ENCODE data around the gene NSD1. TPM values are rescaled to one million over a fixed set of nuclear protein-coding genes. Genes with fewer than 3 reads are reported as not detected.
A peak's percentile ranks its signal among the peaks of the same experiment; 100 is the strongest.
"Not testable (repeated sequence)": the region's sequence is repeated elsewhere in the genome, so short reads cannot be mapped to it uniquely, and the experiment has no call there.

Gene NSD1
- total RNA-seq, 1 experiment from 2014 or later = 30.3 TPM

DNA sequence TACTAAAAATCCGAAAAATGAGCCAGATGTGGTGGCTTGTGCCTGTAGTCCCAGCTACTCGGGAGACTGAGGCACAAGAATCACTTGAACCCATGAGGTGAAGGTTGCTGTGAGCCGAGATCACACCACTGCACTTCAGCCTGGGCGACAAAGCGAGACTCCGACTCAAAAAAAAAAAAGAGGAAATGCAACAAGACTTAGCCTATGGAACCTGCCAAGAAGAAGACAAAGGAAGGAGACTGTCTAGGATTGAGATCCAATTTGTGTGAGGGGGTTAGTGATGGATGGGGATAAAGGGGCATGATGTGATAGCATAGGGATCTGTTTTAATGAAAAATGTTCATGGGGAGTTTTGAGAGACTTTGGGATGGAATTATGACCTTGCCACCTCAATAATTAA is 97.1 kb downstream of the NSD1 start:
- DNase-seq (ENCODE audit: low spot score) = no peak

DNA sequence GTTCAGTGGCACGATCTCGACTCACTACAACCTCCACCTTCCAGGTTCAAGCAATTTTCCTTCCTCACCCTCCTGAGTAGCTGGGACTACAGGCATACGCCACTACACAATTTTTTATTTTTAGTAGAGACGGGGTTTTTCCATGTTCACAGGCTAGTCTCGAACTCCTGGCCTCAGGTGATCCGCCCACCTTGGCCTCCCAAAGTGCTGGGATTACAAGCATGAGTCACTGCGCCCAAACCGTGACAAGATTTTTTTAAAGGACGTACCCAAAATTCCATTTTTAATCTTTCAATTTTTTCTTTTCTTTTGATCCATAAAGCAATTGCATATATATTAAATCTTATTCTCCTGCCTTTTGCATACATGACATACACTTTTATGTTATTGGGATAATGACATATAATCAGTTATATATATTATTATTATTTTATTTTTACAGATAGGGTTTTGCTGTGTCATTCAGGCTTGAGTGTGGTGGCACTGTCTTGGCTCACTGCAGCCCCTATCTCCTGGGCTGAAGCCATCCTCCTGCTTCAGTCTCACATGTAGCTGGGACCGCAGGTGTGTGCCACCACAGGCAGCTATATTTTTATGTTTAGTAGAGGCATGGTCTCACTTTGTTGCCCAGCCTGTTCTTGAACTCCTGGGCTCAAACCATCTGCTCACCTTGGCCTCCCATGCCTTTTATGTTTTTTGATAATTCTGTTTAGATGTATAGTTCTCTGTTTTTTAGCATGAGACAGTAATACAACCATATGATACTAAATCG is 98.1 kb downstream of the NSD1 start:
- no peak for DNase-seq (ENCODE audit: low spot score)

GRCh38 chr5:177232358-177232757 is 98.8 kb downstream of the NSD1 start:
- no peak for DNase-seq (ENCODE audit: low spot score)

DNA sequence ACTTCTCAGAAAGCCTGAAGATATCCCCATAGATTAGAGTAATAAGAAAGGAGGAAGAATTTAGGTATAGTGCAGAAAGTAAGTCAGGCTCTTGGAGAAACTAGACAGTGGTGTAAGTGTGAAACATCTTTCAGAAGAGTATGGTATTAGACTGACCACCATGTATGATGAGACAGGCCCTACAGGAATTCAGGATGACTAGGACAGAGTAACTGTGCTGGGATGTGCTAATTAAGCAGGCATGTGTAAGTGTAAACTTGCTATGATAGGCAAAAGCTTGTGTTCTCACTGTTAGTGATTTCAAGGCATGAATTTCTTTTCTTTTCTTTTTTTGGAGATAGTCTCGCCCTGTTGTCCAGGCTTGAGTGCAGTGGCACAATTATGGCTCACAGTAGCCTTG is 99.2 kb downstream of the NSD1 start:
- DNase-seq (ENCODE audit: low spot score) = no peak

DNA sequence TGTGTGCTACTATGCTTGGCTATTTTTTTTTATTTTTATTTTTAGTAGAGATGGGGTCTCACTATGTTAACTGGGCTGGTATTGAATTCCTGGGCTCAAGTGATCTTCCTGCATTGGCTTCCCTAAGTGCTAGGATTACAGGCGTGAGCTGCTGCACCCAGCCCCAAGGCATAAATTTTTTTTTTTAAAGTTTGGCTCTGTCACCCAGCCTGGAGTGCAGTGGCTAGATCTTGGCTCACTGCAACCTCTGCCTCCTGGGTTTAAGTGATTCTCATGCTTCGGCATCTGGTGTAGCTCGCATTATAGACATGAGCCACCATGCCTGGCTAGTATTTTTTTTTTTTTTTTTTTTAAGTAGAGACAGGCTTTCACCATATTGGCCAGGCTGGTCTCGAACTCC is 99.6 kb downstream of the NSD1 start:
- no peak for DNase-seq (ENCODE audit: low spot score)

DNA sequence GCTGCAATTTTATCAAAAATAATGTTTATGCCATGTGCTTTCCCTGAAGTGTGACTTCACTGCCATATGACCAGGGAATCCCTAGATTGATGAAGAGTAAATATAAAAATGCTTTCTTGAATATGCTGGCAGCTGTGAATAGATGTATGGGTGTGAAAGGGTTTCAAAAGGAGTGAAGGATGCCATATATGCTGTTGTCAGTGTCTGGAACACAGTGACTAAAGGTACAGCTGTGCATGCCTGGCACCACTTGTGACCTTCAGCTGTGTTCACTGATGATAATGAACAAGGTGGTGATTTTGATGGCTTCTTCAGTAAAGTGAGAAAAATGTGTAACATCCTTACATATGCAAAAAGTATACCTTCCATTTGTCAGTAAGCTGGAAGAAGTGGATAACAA is 100.2 kb downstream of the NSD1 start:
- no peak for DNase-seq (ENCODE audit: low spot score)

- DNase-seq (ENCODE audit: low spot score) = no peak
These were observed 101.3 kb downstream of the NSD1 start for GRCh38 chr5:177234841-177235240.

DNA sequence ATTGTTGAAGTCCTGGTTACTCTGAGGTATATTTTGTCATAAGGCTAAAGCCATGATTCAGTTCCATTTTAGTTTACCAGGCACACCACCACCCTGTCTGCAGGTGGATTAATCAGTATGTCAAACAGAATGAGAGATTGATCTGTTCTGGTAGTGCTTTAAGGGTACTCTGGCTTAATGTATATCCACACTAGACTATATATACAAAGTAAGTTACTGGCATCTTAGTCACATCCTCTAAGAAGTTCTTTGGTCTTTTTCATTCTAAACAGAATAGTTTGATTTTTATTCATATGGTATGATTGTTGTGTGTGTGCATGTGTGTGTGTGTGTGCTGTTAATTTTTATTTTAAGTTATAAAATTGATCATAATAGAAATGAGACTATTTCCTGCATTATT is 108.2 kb downstream of the NSD1 start:
- no peak for DNase-seq (ENCODE audit: low spot score)

GRCh38 chr5:177242304-177242703 is 108.7 kb downstream of the NSD1 start:
- no peak for DNase-seq (ENCODE audit: low spot score)

DNA sequence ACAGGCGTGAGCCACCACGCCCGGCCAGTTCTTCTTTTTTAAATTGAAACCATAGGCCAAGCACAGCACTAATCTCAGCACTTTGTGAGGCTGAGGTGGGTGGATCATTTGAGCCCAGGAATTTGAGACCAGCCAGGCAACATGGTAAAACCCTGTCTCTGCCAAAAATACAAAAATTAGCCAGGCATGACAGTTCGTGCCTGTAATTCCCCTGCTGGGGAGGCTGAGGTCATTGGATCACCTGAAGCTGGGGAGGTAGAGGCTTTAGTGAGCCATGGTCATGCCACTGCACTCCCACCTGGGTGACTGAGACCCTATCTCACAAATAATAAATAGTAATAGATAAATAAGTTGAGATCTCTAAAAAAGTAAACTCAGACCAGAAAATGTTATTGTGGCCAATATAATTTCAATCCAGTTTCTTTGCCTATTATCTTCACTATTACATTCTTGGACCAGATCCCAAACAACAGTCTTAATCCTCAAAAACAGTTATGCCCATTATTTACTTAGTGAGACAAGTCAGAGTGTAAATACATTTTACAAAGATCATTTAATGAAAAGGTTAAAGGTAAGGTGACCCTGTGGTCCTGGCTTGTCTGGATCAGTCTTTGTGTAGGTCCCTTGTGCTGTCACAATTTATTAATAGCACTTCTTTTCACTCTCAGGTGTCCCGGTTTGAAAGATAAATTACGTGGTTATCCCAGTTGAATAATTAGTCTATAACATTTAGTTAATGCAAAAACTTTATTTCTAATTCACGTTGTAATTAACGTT is 116.4 kb downstream of the NSD1 start:
- no peak for DNase-seq (ENCODE audit: low spot score)

- DNase-seq (ENCODE audit: low spot score) = no peak
These were observed 119.7 kb downstream of the NSD1 start for GRCh38 chr5:177253252-177253651.

- DNase-seq (ENCODE audit: low spot score) = peak; percentile 29
These were observed 122.7 kb downstream of the NSD1 start for GRCh38 chr5:177256296-177256695.

DNA sequence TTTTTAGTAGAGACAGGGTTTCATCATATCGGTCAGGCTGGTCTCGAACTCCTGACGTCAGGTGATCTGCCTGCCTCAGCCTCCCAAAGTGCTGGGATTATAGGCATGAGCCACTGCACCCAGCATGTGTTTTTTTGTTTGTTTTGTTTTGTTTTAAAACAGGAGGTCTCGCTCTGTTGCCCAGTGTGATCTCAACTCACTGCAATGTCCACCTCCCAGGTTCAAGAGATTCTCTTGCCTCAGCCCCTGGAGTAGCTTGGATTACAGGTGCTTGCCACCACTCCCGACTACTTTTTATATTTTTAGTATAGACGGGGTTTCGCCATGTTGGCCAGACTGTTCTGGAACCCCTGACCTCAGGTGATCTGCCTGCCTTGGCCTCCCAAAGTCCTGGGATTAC is 125.1 kb downstream of the NSD1 start:
- DNase-seq (ENCODE audit: low spot score) = not testable (repeated sequence)

DNA sequence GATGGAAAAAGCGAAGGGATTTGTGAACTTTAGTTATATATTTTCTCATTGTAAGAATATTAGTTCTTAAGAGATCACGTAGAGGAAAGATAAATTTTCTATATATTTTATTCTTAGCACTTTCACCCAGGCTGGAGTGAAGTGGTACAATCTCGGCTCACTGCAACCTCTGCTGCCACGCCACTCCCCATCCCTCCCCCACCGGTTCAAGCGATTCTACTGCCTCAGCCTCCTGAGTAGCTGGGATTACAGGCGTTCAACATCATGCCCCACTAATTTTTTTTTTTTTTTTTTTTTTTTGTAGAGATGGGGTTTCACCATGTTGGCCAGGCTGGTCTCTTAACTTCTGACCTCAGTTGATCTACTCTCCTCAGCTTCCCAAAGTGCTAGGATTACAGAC is 127.4 kb downstream of the NSD1 start:
- no peak for DNase-seq (ENCODE audit: low spot score)

DNA sequence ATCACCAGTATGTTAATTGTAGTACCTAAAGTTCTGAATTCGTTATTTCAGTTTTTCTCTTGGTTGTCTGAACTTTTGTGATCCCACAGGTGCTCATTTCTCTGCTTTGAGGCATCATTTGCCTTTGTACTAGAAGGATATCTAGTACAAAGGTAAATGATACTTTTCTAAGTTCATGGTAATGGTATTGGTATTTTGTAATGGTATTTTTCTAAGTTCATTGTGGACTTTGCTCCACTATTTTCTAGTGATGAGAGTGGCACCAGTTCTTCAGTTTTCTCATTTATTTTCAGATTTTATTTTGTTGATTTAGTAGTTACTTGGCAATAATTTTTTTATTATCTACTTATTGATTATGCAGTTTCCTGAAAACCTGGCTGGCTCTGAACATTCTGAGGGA is 127.9 kb downstream of the NSD1 start:
- no peak for DNase-seq (ENCODE audit: low spot score)

GRCh38 chr5:177264178-177264577 is 130.6 kb downstream of the NSD1 start:
- DNase-seq (ENCODE audit: low spot score) = no peak

GRCh38 chr5:177265395-177265794 is 131.8 kb downstream of the NSD1 start:
- DNase-seq (ENCODE audit: low spot score) = no peak

DNA sequence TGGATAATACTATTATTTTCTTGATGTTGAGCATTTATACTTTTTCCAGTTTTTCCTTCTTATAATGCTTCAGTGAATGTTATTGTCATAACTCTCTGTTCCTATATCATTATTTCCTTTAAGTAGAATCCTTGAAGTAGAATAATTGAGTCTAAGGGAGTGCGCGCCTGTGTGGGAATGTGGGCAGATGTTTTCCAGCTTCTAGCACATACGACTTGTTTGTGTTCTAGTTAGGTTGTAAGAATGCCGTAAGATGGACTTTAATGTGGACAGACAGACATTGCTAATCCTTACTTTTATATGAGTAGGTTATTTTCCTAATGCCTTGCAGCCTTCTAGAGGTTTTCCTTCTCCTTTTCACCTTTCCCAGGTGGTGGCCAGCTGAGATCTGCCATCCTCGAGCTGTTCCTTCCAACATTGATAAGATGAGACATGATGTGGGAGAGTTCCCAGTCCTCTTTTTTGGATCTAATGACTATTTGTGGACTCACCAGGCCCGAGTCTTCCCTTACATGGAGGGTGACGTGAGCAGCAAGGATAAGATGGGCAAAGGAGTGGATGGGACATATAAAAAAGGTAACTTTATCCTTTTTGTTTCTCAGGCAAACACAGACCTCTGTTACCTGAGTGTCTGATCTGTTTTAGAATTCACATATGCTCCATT is 135.8 kb downstream of the NSD1 start:
- DNase-seq (ENCODE audit: low spot score) = no peak

DNA sequence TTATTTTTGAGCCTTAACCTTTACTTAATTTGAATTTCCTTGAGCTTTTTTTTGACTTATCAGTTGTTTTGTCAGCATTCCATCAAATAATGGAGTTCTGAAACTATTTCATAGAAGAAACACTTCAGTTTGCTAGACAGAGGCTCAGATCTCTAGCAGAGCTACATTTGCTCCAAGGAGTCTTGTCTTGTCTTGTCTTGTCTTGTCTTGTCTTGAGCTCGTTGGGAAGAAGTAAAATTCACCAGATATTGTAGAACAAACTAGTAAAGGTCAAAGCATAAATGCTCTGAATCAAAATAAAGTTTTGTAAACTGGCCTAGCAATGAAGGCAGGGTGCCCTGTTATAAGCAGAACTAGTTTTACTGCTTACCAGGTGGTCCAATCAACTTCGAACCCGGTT is 136.4 kb downstream of the NSD1 start:
- DNase-seq (ENCODE audit: low spot score) = no peak

GRCh38 chr5:177270653-177271052 is 137.1 kb downstream of the NSD1 start:
- DNase-seq (ENCODE audit: low spot score) = no peak

GRCh38 chr5:177271113-177271512 is 137.5 kb downstream of the NSD1 start:
- DNase-seq (ENCODE audit: low spot score) = no peak

DNA sequence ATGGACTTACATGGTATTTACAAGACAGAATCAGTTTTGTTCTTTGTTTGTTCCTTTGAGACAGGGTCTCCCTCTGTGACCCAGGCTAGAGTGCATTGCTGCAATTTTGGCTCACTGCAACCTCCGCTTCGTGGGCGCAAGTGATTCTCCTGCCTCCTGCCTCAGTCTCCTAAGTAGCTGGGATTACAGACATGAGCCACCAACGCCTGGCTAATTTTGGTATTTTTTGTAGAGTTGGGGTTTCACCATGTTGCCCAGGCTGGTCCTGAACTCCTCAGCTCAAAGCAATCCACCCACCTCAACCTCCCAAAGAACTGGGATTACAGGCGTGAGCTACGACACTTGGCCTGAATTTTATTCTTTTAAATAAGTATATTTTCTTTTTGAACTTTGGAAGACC is 142.3 kb downstream of the NSD1 start:
- no peak for DNase-seq (ENCODE audit: low spot score)

DNA sequence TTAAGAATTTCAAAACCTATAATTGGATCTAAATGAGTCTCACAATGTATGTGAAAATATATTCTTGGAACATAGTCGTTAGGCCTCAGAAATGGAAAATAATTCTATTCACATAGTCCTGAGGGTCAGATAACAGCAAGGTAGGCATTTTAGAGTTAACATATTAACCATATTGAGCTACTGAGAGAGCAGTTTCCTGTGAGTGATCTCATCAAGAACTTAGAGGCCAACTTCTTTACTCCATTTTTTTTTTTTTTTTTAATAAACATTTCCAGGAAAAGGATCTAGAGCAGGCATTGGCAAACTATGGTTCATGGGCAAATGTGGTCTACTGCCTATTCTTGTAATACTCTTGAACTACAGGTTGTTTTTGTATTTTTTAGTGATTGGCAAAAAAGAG is 143.3 kb downstream of the NSD1 start:
- DNase-seq (ENCODE audit: low spot score) = no peak
